A549 (cell line): ENCODE results near the gene PPIF.

Experiments used
- CBX2 ChIP-seq: fragments of 200-600 bp; sonication (generic); IDR thresholded peaks from 2 replicates; pipeline ENCODE4 v1.6.1; 2016; ENCODE audit warnings: low read depth, mild to moderate bottlenecking, borderline replicate concordance
- CHD2 ChIP-seq: fragments of 150-350 bp; IDR thresholded peaks from 2 replicates; pipeline ENCODE4 v1.6.1; 2014; ENCODE audit warnings: low read length; ENCODE audit not compliant: partially characterized antibody
- ESRRA ChIP-seq: fragments of 150-350 bp; IDR thresholded peaks from 2 replicates; pipeline ENCODE4 v1.6.1; 2014; ENCODE audit warnings: mild to moderate bottlenecking, low read length, borderline replicate concordance
- RAD21 ChIP-seq, 2 experiments: fragments of >200 bp in 1 of 2; sonication (Bioruptor Twin) in 1 of 2; formaldehyde crosslinking in 1 of 2; IDR thresholded peaks in 1 of 2; conservative IDR thresholded peaks in 1 of 2; 2 replicates in 1 of 2; 3 replicates in 1 of 2; pipeline ENCODE4 v1.6.1; 2012 to 2018; ENCODE audit warnings: inconsistent platforms in 1 of 2
- SMC3 ChIP-seq: fragments of >200 bp; sonication (Bioruptor Twin); formaldehyde crosslinking; IDR thresholded peaks from 3 replicates; pipeline ENCODE4 v1.6.1; 2018; ENCODE audit warnings: inconsistent platforms
- ZNF302 ChIP-seq: fragments of 250-450 bp; sonication (Bioruptor Pico); IDR thresholded peaks from 2 replicates; pipeline ENCODE4 v1.9.0; 2021; ENCODE audit warnings: inconsistent platforms, mild to moderate bottlenecking, moderate library complexity
- TF ChIP-seq, protein P1 (sequence below): fragments of >200 bp; sonication (Bioruptor Twin); formaldehyde crosslinking; IDR thresholded peaks from 3 replicates; pipeline ENCODE4 v1.5.1; 2016
- TF ChIP-seq, protein P2 (sequence below): fragments of 200-600 bp; sonication (generic); IDR thresholded peaks from 2 replicates; pipeline ENCODE4 v1.6.1; 2016; ENCODE audit warnings: antibody characterized with exemption, mild to moderate bottlenecking, moderate library complexity

DNA sequence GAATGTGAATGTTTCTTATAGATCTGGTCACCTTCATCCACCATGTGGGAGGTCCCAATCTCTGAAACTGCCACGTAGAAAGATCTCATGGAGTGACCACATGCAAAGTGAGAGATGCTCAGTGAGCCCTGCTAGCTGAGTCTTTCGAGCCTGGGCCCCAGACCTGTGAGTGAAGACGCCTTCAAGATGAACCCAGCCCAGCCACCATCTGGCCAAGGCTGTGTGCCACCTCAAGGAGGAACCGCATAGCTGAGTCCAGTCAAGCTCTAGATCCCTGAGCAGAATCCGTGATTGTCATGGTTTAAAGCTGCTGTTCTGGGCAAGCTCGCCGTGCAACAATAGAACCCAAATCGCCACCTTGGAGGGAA lies 20.2 kb upstream of the PPIF start:
- TF ChIP-seq CHD2 (no peak), ESRRA (no peak), RAD21 (conservative IDR thresholded peaks at IDR 0.05 in 1 of 2, IDR thresholded peaks at IDR 0.05 in 1 of 2) (no peak), CBX2 (no peak), ZNF302 (no peak), SMC3 (no peak)
- TF ChIP-seq, protein P1, sequence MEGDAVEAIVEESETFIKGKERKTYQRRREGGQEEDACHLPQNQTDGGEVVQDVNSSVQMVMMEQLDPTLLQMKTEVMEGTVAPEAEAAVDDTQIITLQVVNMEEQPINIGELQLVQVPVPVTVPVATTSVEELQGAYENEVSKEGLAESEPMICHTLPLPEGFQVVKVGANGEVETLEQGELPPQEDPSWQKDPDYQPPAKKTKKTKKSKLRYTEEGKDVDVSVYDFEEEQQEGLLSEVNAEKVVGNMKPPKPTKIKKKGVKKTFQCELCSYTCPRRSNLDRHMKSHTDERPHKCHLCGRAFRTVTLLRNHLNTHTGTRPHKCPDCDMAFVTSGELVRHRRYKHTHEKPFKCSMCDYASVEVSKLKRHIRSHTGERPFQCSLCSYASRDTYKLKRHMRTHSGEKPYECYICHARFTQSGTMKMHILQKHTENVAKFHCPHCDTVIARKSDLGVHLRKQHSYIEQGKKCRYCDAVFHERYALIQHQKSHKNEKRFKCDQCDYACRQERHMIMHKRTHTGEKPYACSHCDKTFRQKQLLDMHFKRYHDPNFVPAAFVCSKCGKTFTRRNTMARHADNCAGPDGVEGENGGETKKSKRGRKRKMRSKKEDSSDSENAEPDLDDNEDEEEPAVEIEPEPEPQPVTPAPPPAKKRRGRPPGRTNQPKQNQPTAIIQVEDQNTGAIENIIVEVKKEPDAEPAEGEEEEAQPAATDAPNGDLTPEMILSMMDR: no peak
- TF ChIP-seq, protein P2, sequence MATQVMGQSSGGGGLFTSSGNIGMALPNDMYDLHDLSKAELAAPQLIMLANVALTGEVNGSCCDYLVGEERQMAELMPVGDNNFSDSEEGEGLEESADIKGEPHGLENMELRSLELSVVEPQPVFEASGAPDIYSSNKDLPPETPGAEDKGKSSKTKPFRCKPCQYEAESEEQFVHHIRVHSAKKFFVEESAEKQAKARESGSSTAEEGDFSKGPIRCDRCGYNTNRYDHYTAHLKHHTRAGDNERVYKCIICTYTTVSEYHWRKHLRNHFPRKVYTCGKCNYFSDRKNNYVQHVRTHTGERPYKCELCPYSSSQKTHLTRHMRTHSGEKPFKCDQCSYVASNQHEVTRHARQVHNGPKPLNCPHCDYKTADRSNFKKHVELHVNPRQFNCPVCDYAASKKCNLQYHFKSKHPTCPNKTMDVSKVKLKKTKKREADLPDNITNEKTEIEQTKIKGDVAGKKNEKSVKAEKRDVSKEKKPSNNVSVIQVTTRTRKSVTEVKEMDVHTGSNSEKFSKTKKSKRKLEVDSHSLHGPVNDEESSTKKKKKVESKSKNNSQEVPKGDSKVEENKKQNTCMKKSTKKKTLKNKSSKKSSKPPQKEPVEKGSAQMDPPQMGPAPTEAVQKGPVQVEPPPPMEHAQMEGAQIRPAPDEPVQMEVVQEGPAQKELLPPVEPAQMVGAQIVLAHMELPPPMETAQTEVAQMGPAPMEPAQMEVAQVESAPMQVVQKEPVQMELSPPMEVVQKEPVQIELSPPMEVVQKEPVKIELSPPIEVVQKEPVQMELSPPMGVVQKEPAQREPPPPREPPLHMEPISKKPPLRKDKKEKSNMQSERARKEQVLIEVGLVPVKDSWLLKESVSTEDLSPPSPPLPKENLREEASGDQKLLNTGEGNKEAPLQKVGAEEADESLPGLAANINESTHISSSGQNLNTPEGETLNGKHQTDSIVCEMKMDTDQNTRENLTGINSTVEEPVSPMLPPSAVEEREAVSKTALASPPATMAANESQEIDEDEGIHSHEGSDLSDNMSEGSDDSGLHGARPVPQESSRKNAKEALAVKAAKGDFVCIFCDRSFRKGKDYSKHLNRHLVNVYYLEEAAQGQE: no peak
